Measurements from ENCODE around the gene METTL15.

GRCh38 chr11:28105869-28106268, 2.3 kb upstream of the METTL15 start:
- no peak for TF ChIP-seq CTCF (IDR thresholded peaks at IDR 0.05)
- TF ChIP-seq EZH2 (IDR thresholded peaks at IDR 0.05; ENCODE audit: borderline replicate concordance, insufficient read depth, low read depth, low read length, poor library complexity, severe bottlenecking) = no peak
